ENCODE results near the gene PANK1.

The PANK1 gene

DNA sequence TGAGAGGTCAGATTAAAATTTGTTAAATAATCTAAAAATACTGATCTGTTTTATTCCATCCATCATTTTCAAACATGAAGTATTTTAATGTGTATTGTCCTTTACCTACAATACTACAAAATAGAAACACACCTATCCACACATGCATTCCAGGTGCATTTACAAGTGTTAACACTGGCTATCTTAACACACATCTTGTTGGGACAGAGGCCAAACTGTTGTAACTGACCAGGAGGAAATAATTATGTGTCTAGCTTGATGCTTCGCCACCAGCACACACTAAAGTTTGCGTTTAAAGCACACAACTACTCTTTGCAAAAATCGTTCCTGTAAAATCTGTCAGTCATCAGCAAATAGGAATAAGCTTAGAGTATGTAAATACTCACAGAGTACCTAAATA is 2.8 kb downstream of the PANK1 start (continued):
- TF ChIP-seq HOXA7 (CRISPR knock-in tag; IDR thresholded peaks at IDR 0.05; ENCODE audit: borderline replicate concordance), result no peak
- TF ChIP-seq INSM2 (tag by site-specific recombination; IDR thresholded peaks at IDR 0.05), result no peak
- TF ChIP-seq FEZF1 (tag by site-specific recombination; IDR thresholded peaks at IDR 0.05), result no peak
- TF ChIP-seq, protein P1, sequence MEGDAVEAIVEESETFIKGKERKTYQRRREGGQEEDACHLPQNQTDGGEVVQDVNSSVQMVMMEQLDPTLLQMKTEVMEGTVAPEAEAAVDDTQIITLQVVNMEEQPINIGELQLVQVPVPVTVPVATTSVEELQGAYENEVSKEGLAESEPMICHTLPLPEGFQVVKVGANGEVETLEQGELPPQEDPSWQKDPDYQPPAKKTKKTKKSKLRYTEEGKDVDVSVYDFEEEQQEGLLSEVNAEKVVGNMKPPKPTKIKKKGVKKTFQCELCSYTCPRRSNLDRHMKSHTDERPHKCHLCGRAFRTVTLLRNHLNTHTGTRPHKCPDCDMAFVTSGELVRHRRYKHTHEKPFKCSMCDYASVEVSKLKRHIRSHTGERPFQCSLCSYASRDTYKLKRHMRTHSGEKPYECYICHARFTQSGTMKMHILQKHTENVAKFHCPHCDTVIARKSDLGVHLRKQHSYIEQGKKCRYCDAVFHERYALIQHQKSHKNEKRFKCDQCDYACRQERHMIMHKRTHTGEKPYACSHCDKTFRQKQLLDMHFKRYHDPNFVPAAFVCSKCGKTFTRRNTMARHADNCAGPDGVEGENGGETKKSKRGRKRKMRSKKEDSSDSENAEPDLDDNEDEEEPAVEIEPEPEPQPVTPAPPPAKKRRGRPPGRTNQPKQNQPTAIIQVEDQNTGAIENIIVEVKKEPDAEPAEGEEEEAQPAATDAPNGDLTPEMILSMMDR (tag by site-specific recombination; IDR thresholded peaks at IDR 0.05), result no peak
- TF ChIP-seq ZBTB7A (tag by site-specific recombination; IDR thresholded peaks at IDR 0.05; ENCODE audit: low read depth), result no peak
- TF ChIP-seq ZNF211 (tag by site-specific recombination; IDR thresholded peaks at IDR 0.05; ENCODE audit: low read depth), result no peak
- TF ChIP-seq ZNF248 (tag by site-specific recombination; IDR thresholded peaks at IDR 0.05), result no peak
- no peak for TF ChIP-seq SP2 (tag by site-specific recombination; IDR thresholded peaks at IDR 0.05)
- TF ChIP-seq, protein P2, sequence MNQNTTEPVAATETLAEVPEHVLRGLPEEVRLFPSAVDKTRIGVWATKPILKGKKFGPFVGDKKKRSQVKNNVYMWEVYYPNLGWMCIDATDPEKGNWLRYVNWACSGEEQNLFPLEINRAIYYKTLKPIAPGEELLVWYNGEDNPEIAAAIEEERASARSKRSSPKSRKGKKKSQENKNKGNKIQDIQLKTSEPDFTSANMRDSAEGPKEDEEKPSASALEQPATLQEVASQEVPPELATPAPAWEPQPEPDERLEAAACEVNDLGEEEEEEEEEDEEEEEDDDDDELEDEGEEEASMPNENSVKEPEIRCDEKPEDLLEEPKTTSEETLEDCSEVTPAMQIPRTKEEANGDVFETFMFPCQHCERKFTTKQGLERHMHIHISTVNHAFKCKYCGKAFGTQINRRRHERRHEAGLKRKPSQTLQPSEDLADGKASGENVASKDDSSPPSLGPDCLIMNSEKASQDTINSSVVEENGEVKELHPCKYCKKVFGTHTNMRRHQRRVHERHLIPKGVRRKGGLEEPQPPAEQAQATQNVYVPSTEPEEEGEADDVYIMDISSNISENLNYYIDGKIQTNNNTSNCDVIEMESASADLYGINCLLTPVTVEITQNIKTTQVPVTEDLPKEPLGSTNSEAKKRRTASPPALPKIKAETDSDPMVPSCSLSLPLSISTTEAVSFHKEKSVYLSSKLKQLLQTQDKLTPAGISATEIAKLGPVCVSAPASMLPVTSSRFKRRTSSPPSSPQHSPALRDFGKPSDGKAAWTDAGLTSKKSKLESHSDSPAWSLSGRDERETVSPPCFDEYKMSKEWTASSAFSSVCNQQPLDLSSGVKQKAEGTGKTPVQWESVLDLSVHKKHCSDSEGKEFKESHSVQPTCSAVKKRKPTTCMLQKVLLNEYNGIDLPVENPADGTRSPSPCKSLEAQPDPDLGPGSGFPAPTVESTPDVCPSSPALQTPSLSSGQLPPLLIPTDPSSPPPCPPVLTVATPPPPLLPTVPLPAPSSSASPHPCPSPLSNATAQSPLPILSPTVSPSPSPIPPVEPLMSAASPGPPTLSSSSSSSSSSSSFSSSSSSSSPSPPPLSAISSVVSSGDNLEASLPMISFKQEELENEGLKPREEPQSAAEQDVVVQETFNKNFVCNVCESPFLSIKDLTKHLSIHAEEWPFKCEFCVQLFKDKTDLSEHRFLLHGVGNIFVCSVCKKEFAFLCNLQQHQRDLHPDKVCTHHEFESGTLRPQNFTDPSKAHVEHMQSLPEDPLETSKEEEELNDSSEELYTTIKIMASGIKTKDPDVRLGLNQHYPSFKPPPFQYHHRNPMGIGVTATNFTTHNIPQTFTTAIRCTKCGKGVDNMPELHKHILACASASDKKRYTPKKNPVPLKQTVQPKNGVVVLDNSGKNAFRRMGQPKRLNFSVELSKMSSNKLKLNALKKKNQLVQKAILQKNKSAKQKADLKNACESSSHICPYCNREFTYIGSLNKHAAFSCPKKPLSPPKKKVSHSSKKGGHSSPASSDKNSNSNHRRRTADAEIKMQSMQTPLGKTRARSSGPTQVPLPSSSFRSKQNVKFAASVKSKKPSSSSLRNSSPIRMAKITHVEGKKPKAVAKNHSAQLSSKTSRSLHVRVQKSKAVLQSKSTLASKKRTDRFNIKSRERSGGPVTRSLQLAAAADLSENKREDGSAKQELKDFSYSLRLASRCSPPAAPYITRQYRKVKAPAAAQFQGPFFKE (tag by site-specific recombination; IDR thresholded peaks at IDR 0.05; ENCODE audit: borderline replicate concordance), result no peak

DNA sequence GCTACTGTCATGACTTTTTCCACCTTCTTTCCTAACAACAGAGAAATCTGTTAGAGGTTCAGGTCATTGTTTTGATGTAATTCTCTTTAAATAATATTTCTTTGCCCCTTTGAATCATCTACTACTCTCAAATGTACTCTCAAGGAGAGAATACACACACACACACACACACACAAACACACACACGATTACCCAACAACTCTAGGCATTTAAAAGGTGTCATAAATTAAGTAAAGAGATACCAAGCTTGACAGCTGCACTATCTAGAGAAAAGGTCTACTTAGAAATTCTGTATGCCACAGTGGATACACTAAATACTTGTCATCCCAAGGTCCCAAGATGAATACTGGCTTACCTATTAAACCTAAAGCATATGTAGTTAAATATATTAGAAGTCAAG is 4.8 kb downstream of the PANK1 start:
- no peak overlapping the region for H3K4me3 ChIP-seq (ENCODE audit: low read depth, low read length)
- H3K36me3 ChIP-seq (ENCODE audit: control insufficient read depth in 2 of 2, insufficient read depth in 1 of 2, low read length in 2 of 2), result peaks cover 0 to 4% of the 10 kb centered on the region in 2 experiments; a peak in 2 of 3 replicates
- TF ChIP-seq, protein P3, sequence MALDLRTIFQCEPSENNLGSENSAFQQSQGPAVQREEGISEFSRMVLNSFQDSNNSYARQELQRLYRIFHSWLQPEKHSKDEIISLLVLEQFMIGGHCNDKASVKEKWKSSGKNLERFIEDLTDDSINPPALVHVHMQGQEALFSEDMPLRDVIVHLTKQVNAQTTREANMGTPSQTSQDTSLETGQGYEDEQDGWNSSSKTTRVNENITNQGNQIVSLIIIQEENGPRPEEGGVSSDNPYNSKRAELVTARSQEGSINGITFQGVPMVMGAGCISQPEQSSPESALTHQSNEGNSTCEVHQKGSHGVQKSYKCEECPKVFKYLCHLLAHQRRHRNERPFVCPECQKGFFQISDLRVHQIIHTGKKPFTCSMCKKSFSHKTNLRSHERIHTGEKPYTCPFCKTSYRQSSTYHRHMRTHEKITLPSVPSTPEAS (tag by site-specific recombination; IDR thresholded peaks at IDR 0.05), result 0 out of 2 replicates have a peak, but pooled peaks have one; percentile 44
- TF ChIP-seq ZNF560 (tag by site-specific recombination; IDR thresholded peaks at IDR 0.05; ENCODE audit: borderline replicate concordance), result no peak
- CTCF ChIA-PET, result interaction anchor here (0.6 kb wide), 1 partner anchor 214 kb away, joined by 5 read pairs; no protein-coding TSS in a partner anchor
- H3K9me3 ChIP-seq (ENCODE audit: control insufficient read depth, insufficient read depth, low read depth, low read length), result no peaks in the 10 kb centered on the region
- peaks cover 9% of the 10 kb centered on the region; the same call in 1 of the 2 replicates for H3K4me1 ChIP-seq (ENCODE audit: control insufficient read depth, insufficient read depth, low read length)
- no peak overlapping the region for H3K27ac ChIP-seq (ENCODE audit: extremely low read depth, low read depth, low read length)
- POLR2A ChIA-PET, result no interaction called here

DNA sequence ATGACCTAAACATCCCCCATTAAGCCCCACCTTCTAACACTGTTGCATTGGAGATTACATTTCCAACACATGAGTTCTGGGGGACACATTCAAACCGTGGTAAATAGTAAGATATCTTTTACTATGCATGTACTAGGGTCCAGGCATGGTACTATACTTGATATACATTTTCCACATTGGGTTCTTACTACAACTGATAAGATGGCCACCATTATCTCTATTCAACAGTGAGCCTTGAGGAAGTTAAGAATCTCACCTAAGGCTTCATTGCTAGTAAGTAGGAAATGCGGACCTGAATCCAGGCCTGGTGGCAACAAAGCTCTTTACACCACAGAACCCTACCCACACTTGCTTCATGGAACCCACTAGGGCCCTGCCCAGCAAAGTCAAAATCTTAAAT is 5.7 kb downstream of the PANK1 start:
- TF ChIP-seq SETDB1 (IDR thresholded peaks at IDR 0.05; ENCODE audit: insufficient read length, low read length), result no peak
- no peak for TF ChIP-seq ZNF23 (tag by site-specific recombination; IDR thresholded peaks at IDR 0.05; ENCODE audit: borderline replicate concordance)
- TF ChIP-seq HIC1 (tag by site-specific recombination; IDR thresholded peaks at IDR 0.05), result no peak
- no peak for TF ChIP-seq ZNF776 (tag by site-specific recombination; IDR thresholded peaks at IDR 0.05; ENCODE audit: borderline replicate concordance)
- no peak for TF ChIP-seq ZNF211 (tag by site-specific recombination; IDR thresholded peaks at IDR 0.05; ENCODE audit: low read depth)
- TF ChIP-seq ZNF629 (tag by site-specific recombination; IDR thresholded peaks at IDR 0.05), result no peak
- TF ChIP-seq PRDM6 (tag by site-specific recombination; IDR thresholded peaks at IDR 0.05), result no peak
- POLR2A ChIA-PET, result no interaction called here
- H3K4me1 ChIP-seq (ENCODE audit: control insufficient read depth, insufficient read depth, low read length), result peaks cover 9% of the 10 kb centered on the region; the same call in 1 of the 2 replicates

More for the DNA sequence above, 5.7 kb downstream of the PANK1 start:
- H3K36me3 ChIP-seq (ENCODE audit: control insufficient read depth in 2 of 2, insufficient read depth in 1 of 2, low read length in 2 of 2), result peaks cover 0 to 4% of the 10 kb centered on the region in 2 experiments; a peak in 2 of 3 replicates
- CTCF ChIA-PET, result no interaction called here
- H3K4me3 ChIP-seq (ENCODE audit: low read depth, low read length), result no peak overlapping the region
- H3K9me3 ChIP-seq (ENCODE audit: control insufficient read depth, insufficient read depth, low read depth, low read length), result no peaks in the 10 kb centered on the region
- H3K27ac ChIP-seq (ENCODE audit: extremely low read depth, low read depth, low read length), result no peak overlapping the region

All from HEK293 (cell line).